LNCaP clone FGC (cell line): Measurements from ENCODE around the gene ERC1.

ENCODE experiments used
- DNase-seq: peaks from one replicate; pipeline ENCODE4 v3.0.0-alpha.2; 2011; ENCODE audit warnings: low read depth
- H3K4me3 ChIP-seq: 2 replicates; pipeline ENCODE4 v1.5.1; 2011; ENCODE audit warnings: mild to moderate bottlenecking, low read depth, low read length, control low read depth
- CTCF ChIP-seq: IDR thresholded peaks from 2 replicates; pipeline ENCODE4 v1.5.1; 2012; ENCODE audit warnings: mild to moderate bottlenecking; ENCODE audit not compliant: control insufficient read depth, insufficient read depth; ENCODE audit errors: extremely low read depth

Gene ERC1

GRCh38 chr12:1272142-1272541 is 281.1 kb downstream of the ERC1 start:
- no peak overlapping the region for H3K4me3 ChIP-seq
- DNase-seq = no peak
- TF ChIP-seq CTCF = no peak

- TF ChIP-seq CTCF = no peak
- H3K4me3 ChIP-seq = no peak overlapping the region
- DNase-seq = no peak
Measured at GRCh38 chr12:1273051-1273450, 282.0 kb downstream of the ERC1 start.

GRCh38 chr12:1277905-1278304 is 286.9 kb downstream of the ERC1 start:
- DNase-seq = no peak
- H3K4me3 ChIP-seq = no peak overlapping the region
- TF ChIP-seq CTCF = no peak

GRCh38 chr12:1279050-1279449 is 288.0 kb downstream of the ERC1 start:
- H3K4me3 ChIP-seq = no peak overlapping the region
- DNase-seq = no peak
- TF ChIP-seq CTCF = no peak

- DNase-seq = no peak
- H3K4me3 ChIP-seq = no peak overlapping the region
- no peak for TF ChIP-seq CTCF
Measured at GRCh38 chr12:1280059-1280458, 289.0 kb downstream of the ERC1 start.

GRCh38 chr12:1281683-1282366 is 290.8 kb downstream of the ERC1 start:
- no peak for TF ChIP-seq CTCF
- no peak overlapping the region for H3K4me3 ChIP-seq
- no peak for DNase-seq

- DNase-seq = no peak
- no peak overlapping the region for H3K4me3 ChIP-seq
- TF ChIP-seq CTCF = no peak
Measured at GRCh38 chr12:1282670-1283315, 291.8 kb downstream of the ERC1 start.
